Measurements from ENCODE around the gene GNG12. TPM values are rescaled to one million over a fixed set of nuclear protein-coding genes. Genes with fewer than 3 reads are reported as not detected.

The GNG12 gene
- total RNA-seq, 2 experiments from 2014 or later = not detected

GRCh38 chr1:67792741-67793458, 40.4 kb downstream of the GNG12 start:
- H3K9me3 Mint-ChIP-seq = no peaks in the 10 kb centered on the region
- DNase-seq = no peak
- peaks cover 9% of the 10 kb centered on the region for H3K27me3 Mint-ChIP-seq
- ATAC-seq (ENCODE audit: poor library complexity) = no peak
- TF ChIP-seq, protein P1, sequence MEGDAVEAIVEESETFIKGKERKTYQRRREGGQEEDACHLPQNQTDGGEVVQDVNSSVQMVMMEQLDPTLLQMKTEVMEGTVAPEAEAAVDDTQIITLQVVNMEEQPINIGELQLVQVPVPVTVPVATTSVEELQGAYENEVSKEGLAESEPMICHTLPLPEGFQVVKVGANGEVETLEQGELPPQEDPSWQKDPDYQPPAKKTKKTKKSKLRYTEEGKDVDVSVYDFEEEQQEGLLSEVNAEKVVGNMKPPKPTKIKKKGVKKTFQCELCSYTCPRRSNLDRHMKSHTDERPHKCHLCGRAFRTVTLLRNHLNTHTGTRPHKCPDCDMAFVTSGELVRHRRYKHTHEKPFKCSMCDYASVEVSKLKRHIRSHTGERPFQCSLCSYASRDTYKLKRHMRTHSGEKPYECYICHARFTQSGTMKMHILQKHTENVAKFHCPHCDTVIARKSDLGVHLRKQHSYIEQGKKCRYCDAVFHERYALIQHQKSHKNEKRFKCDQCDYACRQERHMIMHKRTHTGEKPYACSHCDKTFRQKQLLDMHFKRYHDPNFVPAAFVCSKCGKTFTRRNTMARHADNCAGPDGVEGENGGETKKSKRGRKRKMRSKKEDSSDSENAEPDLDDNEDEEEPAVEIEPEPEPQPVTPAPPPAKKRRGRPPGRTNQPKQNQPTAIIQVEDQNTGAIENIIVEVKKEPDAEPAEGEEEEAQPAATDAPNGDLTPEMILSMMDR (IDR thresholded peaks at IDR 0.05) = no peak
- H3K4me1 ChIP-seq (ENCODE audit: insufficient read depth, low read length) = no peaks in the 10 kb centered on the region
- no peak overlapping the region for H3K4me3 ChIP-seq (ENCODE audit: low read length)
- POLR2A ChIA-PET = no interaction called here
- H3K36me3 ChIP-seq (ENCODE audit: insufficient read depth, low read length) = no peaks in the 10 kb centered on the region
- H3K4me1 Mint-ChIP-seq (ENCODE audit: low read depth) = no peaks in the 10 kb centered on the region
- intact Hi-C loops (cut with DNase I, micrococcal nuclease) = no loop called here
- H3K9me3 ChIP-seq (ENCODE audit: control insufficient read depth in 1 of 2, insufficient read depth in 1 of 2, low read length in 2 of 2) = peaks cover 0 to 4% of the 10 kb centered on the region in 2 experiments
- H3K27ac Mint-ChIP-seq = no peak overlapping the region
- CTCF ChIA-PET = no interaction called here
- H3K36me3 Mint-ChIP-seq (ENCODE audit: low read depth) = no peaks in the 10 kb centered on the region
- no peak overlapping the region for H3K27ac ChIP-seq (ENCODE audit: low read depth in 1 of 2, low read length in 2 of 2)
- no peak overlapping the region for H3K4me3 Mint-ChIP-seq
- H3K27me3 ChIP-seq (ENCODE audit: control insufficient read depth in 1 of 2, insufficient read depth in 2 of 2, low read length in 2 of 2) = no peaks in the 10 kb centered on the region

- Mint-ChIP-seq H3K36me3 (ENCODE audit: low read depth) (no peaks in the 10 kb centered on the region), H3K4me3 (no peak overlapping the region), H3K9me3 (no peaks in the 10 kb centered on the region), H3K27ac (no peak overlapping the region), H3K4me1 (ENCODE audit: low read depth) (no peaks in the 10 kb centered on the region), H3K27me3 (peaks cover under 1% of the 10 kb centered on the region)
- no peaks in the 10 kb centered on the region for H3K27me3 ChIP-seq (ENCODE audit: control insufficient read depth in 1 of 2, insufficient read depth in 2 of 2, low read length in 2 of 2)
- DNase-seq (no peak), ATAC-seq (ENCODE audit: poor library complexity) (no peak)
- no peak overlapping the region for H3K4me3 ChIP-seq (ENCODE audit: low read length)
- POLR2A ChIA-PET = no interaction called here
- H3K4me1 ChIP-seq (ENCODE audit: insufficient read depth, low read length) = no peaks in the 10 kb centered on the region
- TF ChIP-seq, protein P1 (IDR thresholded peaks at IDR 0.05) = no peak
- no peaks in the 10 kb centered on the region for H3K36me3 ChIP-seq (ENCODE audit: insufficient read depth, low read length)
- CTCF ChIA-PET = no interaction called here
- H3K9me3 ChIP-seq (ENCODE audit: control insufficient read depth in 1 of 2, insufficient read depth in 1 of 2, low read length in 2 of 2) = no peaks in the 10 kb centered on the region
- no peak overlapping the region for H3K27ac ChIP-seq (ENCODE audit: low read depth in 1 of 2, low read length in 2 of 2)
- intact Hi-C loops (cut with DNase I, micrococcal nuclease) = no loop called here
Measured at GRCh38 chr1:67792103-67792502, 41.2 kb downstream of the GNG12 start.

- no peaks in the 10 kb centered on the region for H3K27me3 ChIP-seq (ENCODE audit: control insufficient read depth in 1 of 2, insufficient read depth in 2 of 2, low read length in 2 of 2)
- Mint-ChIP-seq H3K4me3 (no peak overlapping the region), H3K9me3 (no peaks in the 10 kb centered on the region), H3K36me3 (ENCODE audit: low read depth) (no peaks in the 10 kb centered on the region), H3K27ac (no peak overlapping the region), H3K27me3 (no peaks in the 10 kb centered on the region), H3K4me1 (ENCODE audit: low read depth) (no peaks in the 10 kb centered on the region)
- ChIA-PET CTCF (no interaction called here), POLR2A (no interaction called here)
- no peaks in the 10 kb centered on the region for H3K9me3 ChIP-seq (ENCODE audit: control insufficient read depth in 1 of 2, insufficient read depth in 1 of 2, low read length in 2 of 2)
- intact Hi-C loops (cut with DNase I, micrococcal nuclease) = no loop called here
- no peak overlapping the region for H3K4me3 ChIP-seq (ENCODE audit: low read length)
- TF ChIP-seq, protein P1 (IDR thresholded peaks at IDR 0.05) = no peak
- no peak overlapping the region for H3K27ac ChIP-seq (ENCODE audit: low read depth in 1 of 2, low read length in 2 of 2)
- no peaks in the 10 kb centered on the region for H3K4me1 ChIP-seq (ENCODE audit: insufficient read depth, low read length)
- H3K36me3 ChIP-seq (ENCODE audit: insufficient read depth, low read length) = no peaks in the 10 kb centered on the region
- ATAC-seq (ENCODE audit: poor library complexity) (no peak), DNase-seq (no peak)
Measured at GRCh38 chr1:67791686-67792085, 41.6 kb downstream of the GNG12 start.

Data from CD4-positive, alpha-beta T cell (primary cell).